Hindlimb muscle (tissue), 1 donor: ENCODE measurements around the gene KIN. TPM values are rescaled to one million over a fixed set of nuclear protein-coding genes. Genes with fewer than 3 reads are reported as not detected.
"Not testable (repeated sequence)": the region's sequence is repeated elsewhere in the genome, so short reads cannot be mapped to it uniquely, and the experiment has no call there.

Experiments used
- DNase-seq: peaks from one replicate; pipeline ENCODE4 v3.0.0-alpha.2; 2013
- polyA plus RNA-seq: library from polyadenylated mRNA; unstranded; fragments of 120-200 nt; gene quantifications from one replicate; pipeline ENCODE4 v1.2.1, GENCODE V29; 2013; ENCODE audit not compliant: insufficient read length

Gene KIN
- polyA plus RNA-seq, 1 donor, result 10.9 TPM

GRCh38 chr10:7722927-7723529 is 64.8 kb downstream of the KIN start:
- DNase-seq, result no peak

- no peak for DNase-seq
Measured at GRCh38 chr10:7720478-7720877, 67.3 kb downstream of the KIN start.

- no peak for DNase-seq
Measured at GRCh38 chr10:7718685-7719084, 69.1 kb downstream of the KIN start.

- DNase-seq, result no peak
Measured at GRCh38 chr10:7717767-7718166, 70.0 kb downstream of the KIN start.

GRCh38 chr10:7715515-7715914 is 72.3 kb downstream of the KIN start:
- no peak for DNase-seq

GRCh38 chr10:7711075-7711474 is 76.7 kb downstream of the KIN start:
- DNase-seq, result not testable (repeated sequence)

- DNase-seq, result no peak
Measured at GRCh38 chr10:7710446-7710845, 77.3 kb downstream of the KIN start.

GRCh38 chr10:7708832-7709231 is 79.0 kb downstream of the KIN start:
- no peak for DNase-seq

GRCh38 chr10:7707858-7708622 is 79.8 kb downstream of the KIN start:
- no peak for DNase-seq

GRCh38 chr10:7707102-7707501 is 80.7 kb downstream of the KIN start:
- DNase-seq, result no peak

GRCh38 chr10:7706534-7707073 is 81.2 kb downstream of the KIN start:
- no peak for DNase-seq

GRCh38 chr10:7705341-7705740 is 82.5 kb downstream of the KIN start:
- no peak for DNase-seq

- no peak for DNase-seq
Measured at GRCh38 chr10:7704071-7705016, 83.4 kb downstream of the KIN start.

- DNase-seq, result no peak
Measured at GRCh38 chr10:7703140-7703539, 84.7 kb downstream of the KIN start, which contains the start of gene ITIH2. Gene ITIH2, plus strand, starts transcription at chr10:7703316. Its CDS starts 119 bp downstream, at chr10:7703435.

- no peak for DNase-seq
Measured at GRCh38 chr10:7702288-7702812, 85.4 kb downstream of the KIN start.

- DNase-seq, result no peak
Measured at GRCh38 chr10:7701158-7701742, 86.5 kb downstream of the KIN start.

Other genes starting within 250 kb of the KIN start
- 42.2 TPM for gene ITIH5, start 121.0 kb downstream of the KIN start, polyA plus RNA-seq
- 0.12 TPM for gene ITIH2, start 84.7 kb downstream of the KIN start, polyA plus RNA-seq
- 196 TPM for gene ATP5F1C, start 184 bp upstream of the KIN start, polyA plus RNA-seq
- 6.3 TPM for gene TAF3, start 30.5 kb upstream of the KIN start, polyA plus RNA-seq